GM12878 (cell line): ENCODE results near the gene TCEAL4.
A peak's percentile ranks its signal among the peaks of the same experiment; 100 is the strongest.

Experiments used
- BCLAF1 ChIP-seq: fragments of 450-650 bp; IDR thresholded peaks from 2 replicates; pipeline ENCODE4 v1.6.1; 2017; ENCODE audit warnings: antibody characterized with exemption, mild to moderate bottlenecking, moderate library complexity
- BMI1 ChIP-seq: fragments of 450-650 bp; IDR thresholded peaks from 2 replicates; pipeline ENCODE4 v1.6.1; 2016; ENCODE audit warnings: mild to moderate bottlenecking, moderate library complexity, borderline replicate concordance
- CTCF ChIP-seq, 3 experiments: IDR thresholded peaks in 2 of 3; conservative IDR thresholded peaks in 1 of 3; 2 replicates each; pipeline ENCODE4 v1.5.1; 2011; ENCODE audit warnings: low read depth in 3 of 3, low read length in 3 of 3, mild to moderate bottlenecking in 3 of 3, control low read depth in 2 of 3, moderate library complexity in 2 of 3, inconsistent platforms in 1 of 3, mixed read lengths in 1 of 3; ENCODE audit not compliant: control insufficient read depth in 2 of 3, insufficient read depth in 1 of 3; ENCODE audit errors: extremely low read depth in 1 of 3
- EP300 ChIP-seq, 2 experiments: fragments of 150-350 bp in 1 of 2; IDR thresholded peaks; 2 replicates each; pipeline ENCODE4 v1.6.1; 2011 to 2012; ENCODE audit warnings: low read depth in 2 of 2, low read length in 2 of 2, borderline replicate concordance in 1 of 2, improper control_type of control experiment in 1 of 2, inconsistent platforms in 1 of 2; ENCODE audit not compliant: control insufficient read depth in 1 of 2
- ETV6 ChIP-seq, 2 experiments: fragments of 450-650 bp in 1 of 2; IDR thresholded peaks in 1 of 2; conservative IDR thresholded peaks in 1 of 2; 2 replicates each; pipeline ENCODE4 v1.6.1; 2014; ENCODE audit warnings: antibody characterized with exemption in 1 of 2, borderline replicate concordance in 1 of 2, low read depth in 1 of 2, mild to moderate bottlenecking in 1 of 2, moderate library complexity in 1 of 2
- KDM1A ChIP-seq: fragments of 200-600 bp; sonication (generic); IDR thresholded peaks from 2 replicates; pipeline ENCODE4 v1.6.1; 2016; ENCODE audit warnings: borderline replicate concordance
- NFIC ChIP-seq: IDR thresholded peaks from 2 replicates; pipeline ENCODE4 v1.6.1; 2012; ENCODE audit warnings: low read depth, mild to moderate bottlenecking, inconsistent platforms, low read length, moderate library complexity
- POLR2AphosphoS5 ChIP-seq: IDR thresholded peaks from 2 replicates; pipeline ENCODE4 v1.6.1; 2011; ENCODE audit warnings: mild to moderate bottlenecking, low read length, inconsistent platforms
- RAD51 ChIP-seq: fragments of 450-650 bp; IDR thresholded peaks from 2 replicates; pipeline ENCODE4 v1.6.1; 2016; ENCODE audit warnings: moderate library complexity, mild to moderate bottlenecking, inconsistent platforms
- STAT3 ChIP-seq: IDR thresholded peaks from 2 replicates; pipeline ENCODE4 v1.6.1; 2011; ENCODE audit warnings: low read depth, low read length, improper control_type of control experiment
- SUZ12 ChIP-seq: fragments of 200-600 bp; sonication (generic); IDR thresholded peaks from one replicate; pipeline ENCODE4 v1.6.1; 2018; ENCODE audit warnings: antibody characterized with exemption, mild to moderate bottlenecking; ENCODE audit not compliant: unreplicated experiment
- YY1 ChIP-seq: IDR thresholded peaks from 2 replicates; pipeline ENCODE4 v1.6.1; 2011; ENCODE audit warnings: low read depth, mild to moderate bottlenecking, low read length

- TF ChIP-seq YY1 (no peak), POLR2AphosphoS5 (no peak), STAT3 (no peak), SUZ12 (no peak), ETV6 (conservative IDR thresholded peaks at IDR 0.05 in 1 of 2, IDR thresholded peaks at IDR 0.05 in 1 of 2; ENCODE audit: borderline replicate concordance in 1 of 2, low read depth in 1 of 2) (no peak), KDM1A (no peak), CTCF (IDR thresholded peaks at IDR 0.05 in 2 of 3, conservative IDR thresholded peaks at IDR 0.05 in 1 of 3; ENCODE audit: control insufficient read depth in 2 of 3, extremely low read depth in 1 of 3, insufficient read depth in 1 of 3, low read depth in 3 of 3, low read length in 3 of 3) (no peak), BCLAF1 (no peak), EP300 (IDR thresholded peaks at IDR 0.05; ENCODE audit: borderline replicate concordance in 1 of 2, control insufficient read depth in 1 of 2, low read depth in 2 of 2, low read length in 2 of 2) (no peak), NFIC (0 out of 2 replicates have a peak, but pooled peaks have one; percentile 8), BMI1 (no peak), RAD51 (no peak)
These were observed 19.6 kb upstream of the TCEAL4 start for GRCh38 chrX:103565752-103566151.
